NCI-H2227 (cell line): ENCODE measurements around the gene ENPP1.

Experiments used
- DNase-seq: peaks from one replicate; lab custom pipeline; 2025; ENCODE audit not compliant: unreplicated experiment; lab: John Stamatoyannopoulos, UW

The ENPP1 gene

DNA sequence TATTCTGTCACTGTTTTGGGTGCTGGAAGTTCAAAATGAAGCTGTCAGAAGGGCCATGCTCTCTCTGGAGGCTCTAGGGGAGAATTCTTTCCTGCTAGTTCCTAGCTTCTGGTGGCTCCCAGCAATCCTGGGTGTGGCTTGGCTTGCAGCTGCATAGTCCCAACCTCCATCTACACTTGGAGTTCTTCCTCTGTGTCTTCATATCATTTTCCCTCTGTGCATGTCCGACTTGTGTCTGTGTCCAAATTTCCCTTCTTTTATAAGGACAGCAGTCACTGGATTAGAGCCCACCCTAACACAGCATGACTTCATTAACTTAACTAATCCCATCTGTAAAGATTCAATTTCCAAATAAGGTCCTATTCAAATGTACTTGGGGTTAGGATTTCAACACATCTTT is 23.3 kb upstream of the ENPP1 start:
- DNase-seq: no peak

DNA sequence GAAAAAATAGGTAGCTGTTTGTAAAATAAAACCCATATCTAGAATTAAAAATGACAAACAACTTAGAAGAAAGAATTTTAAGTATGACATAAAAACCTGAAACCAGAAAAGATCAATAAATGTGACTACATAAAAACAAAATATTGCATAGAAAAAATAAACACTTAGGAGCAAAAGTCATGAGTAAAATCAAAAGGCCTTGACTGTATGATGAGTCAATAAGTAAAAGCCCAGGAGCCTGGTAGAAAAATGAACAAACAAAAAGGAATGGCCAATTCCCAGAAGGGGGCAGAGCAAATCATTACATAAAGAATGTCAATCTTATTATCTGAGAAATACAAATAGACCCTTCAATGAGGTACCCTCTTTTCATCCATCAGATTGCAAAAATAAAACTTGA is 20.7 kb upstream of the ENPP1 start:
- no peak for DNase-seq

- DNase-seq: no peak
Observed at GRCh38 chr6:131787766-131788712, 19.8 kb upstream of the ENPP1 start.

- no peak for DNase-seq
Observed at GRCh38 chr6:131789219-131789618, 18.6 kb upstream of the ENPP1 start.

DNA sequence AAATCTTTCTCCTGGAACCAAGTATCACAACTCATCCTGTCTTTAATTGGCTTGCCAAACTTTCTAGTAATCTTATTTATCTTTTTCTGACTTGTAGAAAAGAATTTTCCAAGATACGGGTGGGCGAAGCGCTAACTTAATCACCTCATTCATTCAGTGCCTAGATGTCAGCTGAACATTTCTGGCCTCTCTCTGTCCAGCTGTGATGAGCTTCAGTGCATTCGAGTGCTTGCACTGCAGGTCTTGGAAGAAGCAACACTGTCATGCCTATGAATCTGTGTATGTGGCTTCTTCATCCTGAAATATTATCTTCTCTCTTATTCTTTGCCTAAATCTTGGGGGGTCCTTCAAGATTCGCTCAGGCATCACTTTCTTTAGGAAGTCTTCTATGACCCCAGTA is 16.3 kb upstream of the ENPP1 start:
- no peak for DNase-seq

DNA sequence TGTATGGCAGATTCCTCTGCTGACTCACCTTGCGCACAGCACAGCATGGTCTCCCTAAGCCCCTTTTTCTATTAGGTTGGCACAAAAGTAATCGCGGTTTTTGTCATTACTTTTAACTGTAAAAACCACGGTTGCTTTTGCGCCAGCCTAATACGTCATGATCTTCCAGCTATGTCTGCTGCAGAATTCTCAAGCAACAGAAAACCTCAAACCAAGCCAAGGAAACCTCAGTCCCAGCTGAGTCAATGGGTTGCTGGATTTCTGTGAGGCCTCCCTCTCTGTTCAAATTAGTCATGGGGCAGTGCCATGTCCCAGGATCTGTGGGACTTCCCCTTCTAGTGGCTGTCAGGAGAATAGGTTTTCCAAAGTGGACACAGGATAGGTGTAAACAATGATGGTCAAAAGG is 15.7 kb upstream of the ENPP1 start:
- DNase-seq: no peak

- no peak for DNase-seq
Observed at GRCh38 chr6:131795366-131795765, 12.5 kb upstream of the ENPP1 start.

DNA sequence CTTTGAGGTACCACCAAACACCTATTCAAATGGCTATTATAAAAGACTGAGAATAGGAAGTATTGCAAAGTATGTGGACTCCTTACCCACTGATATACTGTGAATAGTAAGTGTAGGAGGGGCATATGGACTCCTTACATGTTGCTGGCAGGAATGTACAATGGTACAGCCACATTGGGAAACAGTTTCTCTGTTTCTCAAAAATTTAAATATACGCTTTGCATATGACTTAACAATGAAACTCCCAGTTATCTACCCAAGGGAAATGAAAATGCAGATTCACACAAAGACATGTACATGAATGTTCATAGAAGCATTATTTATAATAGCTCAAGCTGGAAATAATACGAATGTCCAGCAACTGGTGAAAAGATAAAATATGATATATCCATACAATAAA is 5.5 kb upstream of the ENPP1 start:
- DNase-seq: no peak

- DNase-seq: no peak
Observed at GRCh38 chr6:131803007-131803769, 4.6 kb upstream of the ENPP1 start.

GRCh38 chr6:131804131-131804530 is 3.7 kb upstream of the ENPP1 start:
- no peak for DNase-seq

DNA sequence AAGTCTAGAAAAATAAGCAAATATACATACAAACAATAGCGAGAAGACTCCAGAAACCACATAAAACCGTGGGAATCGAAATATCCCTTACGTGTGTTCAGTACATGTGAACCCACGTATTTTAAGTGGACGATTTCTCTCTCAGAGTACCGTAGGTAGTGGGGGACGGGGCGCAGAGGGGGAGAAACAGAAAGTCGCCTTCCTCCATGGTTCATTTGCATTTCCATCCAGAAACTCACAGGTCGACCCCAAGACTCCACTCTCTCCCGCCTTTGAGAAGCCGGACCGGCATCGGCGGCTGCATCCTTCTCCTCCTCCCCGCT is 538 bp upstream of the ENPP1 start:
- DNase-seq: no peak

- no peak for DNase-seq
Observed at GRCh38 chr6:131808460-131809269, 845 bp downstream of the ENPP1 start.

DNA sequence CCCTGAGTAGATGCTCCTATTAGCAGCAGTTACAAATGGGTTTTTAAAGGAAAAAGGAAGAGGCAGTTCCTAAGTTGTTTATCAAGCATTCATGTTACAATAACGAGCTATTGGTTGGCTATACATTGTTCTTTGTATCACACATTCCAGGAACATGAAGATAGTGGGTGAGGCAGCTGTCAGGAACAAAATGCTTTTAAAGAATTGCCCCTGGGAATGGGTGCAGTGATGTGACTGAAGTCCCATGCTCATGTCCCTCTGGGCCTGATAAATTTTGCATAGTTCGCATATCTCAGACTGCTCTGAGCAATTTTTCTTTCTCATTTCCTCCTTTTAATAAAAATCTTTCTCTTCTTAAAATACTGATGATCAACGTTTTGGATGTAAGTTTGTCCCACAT is 3.7 kb downstream of the ENPP1 start:
- no peak for DNase-seq

DNA sequence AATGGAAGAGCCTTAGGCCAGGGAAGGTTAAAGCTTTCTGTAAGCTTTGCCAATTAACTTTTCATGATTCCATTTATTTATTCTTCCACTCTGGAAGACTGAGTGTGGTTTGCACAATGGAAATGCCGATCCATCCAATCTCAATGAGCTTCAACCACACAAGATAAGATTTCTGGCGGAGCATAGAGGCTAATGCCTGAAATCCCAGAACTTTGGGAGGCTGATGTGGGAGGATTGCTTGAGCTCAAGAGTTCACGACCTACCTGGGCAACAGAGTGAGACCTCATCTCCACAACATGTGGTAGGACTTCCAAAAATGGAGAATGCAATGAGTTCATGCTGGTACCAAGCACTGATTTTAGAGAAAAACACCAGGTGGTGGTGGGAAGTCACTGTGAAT is 6.2 kb downstream of the ENPP1 start:
- no peak for DNase-seq

- DNase-seq: no peak
Observed at GRCh38 chr6:131816869-131817268, 9.0 kb downstream of the ENPP1 start.

DNA sequence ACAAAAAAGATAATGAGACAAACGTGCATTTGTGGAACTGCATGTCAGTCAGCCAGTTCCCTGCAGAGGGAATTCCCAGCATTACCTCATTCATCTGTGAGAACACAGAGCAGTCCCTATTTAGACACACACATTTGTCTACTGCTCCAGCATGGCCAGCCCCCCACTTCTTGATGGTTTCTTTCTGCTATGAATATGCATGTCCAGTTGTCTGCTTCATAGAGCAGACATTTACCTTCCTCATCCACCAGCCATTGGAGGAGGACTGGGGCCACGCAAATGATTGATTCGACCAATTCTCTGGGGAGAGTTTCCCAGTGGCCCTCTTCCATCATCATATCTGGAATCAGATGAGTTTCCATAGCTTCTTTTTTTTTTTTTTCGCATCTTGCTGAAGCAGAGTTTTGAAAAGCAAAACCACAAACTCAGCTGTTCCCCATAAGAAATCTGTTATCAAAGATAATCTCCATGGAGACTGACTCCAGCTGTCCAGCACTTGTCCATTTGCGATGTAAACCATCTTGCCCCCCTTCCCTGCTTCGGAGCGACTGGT is 11.8 kb downstream of the ENPP1 start:
- no peak for DNase-seq

GRCh38 chr6:131821010-131821807 is 13.4 kb downstream of the ENPP1 start:
- DNase-seq: no peak

DNA sequence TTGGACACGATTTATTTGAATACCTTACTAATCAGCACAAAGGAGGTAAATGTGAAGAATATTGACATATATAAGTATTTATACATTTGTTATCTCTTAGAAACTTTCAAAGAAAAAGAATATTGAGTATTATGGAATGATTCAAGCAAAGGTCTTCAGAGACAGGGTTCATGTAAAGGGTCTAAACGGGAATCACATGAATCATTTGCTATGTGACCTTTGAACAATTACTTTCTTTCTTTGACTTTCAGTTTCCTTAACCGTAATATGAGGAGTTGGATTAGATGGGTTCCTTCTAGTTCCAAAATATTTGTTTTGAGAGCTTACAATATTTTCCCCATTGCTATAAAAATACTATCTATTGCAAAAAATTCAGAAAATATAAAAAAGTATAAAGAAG is 14.3 kb downstream of the ENPP1 start:
- DNase-seq: no peak

DNA sequence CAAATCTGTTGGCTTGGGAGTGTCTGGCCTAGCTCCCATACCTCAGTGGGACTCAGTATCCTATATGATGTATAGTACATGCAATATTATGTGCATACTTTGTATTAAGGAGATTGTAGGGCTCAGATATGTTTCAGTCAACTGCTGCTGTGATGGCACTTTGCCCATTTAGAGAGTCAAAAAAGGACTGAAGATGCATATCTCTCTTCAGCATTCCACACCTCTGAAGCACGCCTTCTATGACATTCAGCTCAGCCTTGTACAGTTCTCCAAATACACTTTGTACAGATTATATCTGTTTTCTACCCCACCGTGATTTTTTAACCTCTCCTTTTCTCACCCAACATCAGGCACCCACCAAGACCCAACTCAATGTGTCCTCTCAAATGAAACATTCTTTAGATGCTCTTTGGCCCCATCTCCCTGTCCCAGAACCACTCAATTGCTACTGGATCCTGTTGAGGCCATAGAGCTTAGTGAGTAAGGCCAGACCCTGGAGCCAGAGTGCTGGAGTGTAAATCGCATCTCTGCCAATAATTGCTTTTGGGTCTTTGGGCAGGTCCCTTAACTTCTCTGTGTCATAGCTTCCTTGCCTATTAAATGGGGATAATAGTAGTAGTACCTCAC is 15.6 kb downstream of the ENPP1 start:
- DNase-seq: no peak

- no peak for DNase-seq
Observed at GRCh38 chr6:131825946-131826345, 18.1 kb downstream of the ENPP1 start.
